ENCODE data around the gene CLCNKB. TPM values are rescaled to one million over a fixed set of nuclear protein-coding genes. Genes with fewer than 3 reads are reported as not detected.

The CLCNKB gene
- total and polyA plus RNA-seq, 2 experiments from 2014 or later: 1.3 to 1.9 TPM

DNA sequence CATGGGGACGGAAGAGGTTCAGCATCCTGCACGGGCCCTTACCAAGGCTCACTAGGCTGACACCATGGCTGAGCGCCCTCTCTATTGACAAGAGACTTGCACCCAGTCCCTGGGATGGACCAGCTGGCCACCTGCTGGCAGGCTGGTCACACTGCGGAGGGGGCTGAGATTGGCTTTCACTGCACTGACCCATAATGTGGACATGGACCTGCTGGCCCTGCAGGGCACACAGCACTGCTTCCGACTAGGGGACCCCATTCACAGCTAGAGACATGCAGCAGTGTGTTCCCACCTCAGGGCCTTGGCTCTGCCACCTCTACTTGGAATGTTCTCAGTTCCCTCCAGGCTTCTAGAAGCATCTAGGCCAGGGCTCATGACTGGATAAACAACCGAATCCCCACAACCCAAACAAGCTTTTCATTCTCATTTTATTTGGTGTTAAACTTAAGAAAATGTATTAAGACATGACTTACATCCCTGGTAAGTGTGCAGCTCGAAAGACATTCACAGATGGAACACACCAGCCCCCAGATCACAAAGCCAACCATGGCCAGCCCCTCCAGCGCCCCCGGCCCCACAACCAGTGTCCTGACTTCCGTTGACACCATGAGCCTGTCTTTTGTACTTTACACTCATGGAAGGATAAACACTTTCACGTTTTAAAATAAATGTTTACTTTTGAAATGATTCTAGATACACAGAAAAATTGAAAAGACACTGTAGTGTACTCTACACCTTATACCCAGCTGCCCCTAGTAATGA, 48.8 kb upstream of the CLCNKB start:
- no peak overlapping the region for H3K4me2 ChIP-seq
- peak; percentile 87 for ATAC-seq

GRCh38 chr1:15997076-15997585, 46.5 kb upstream of the CLCNKB start:
- H3K27me3 ChIP-seq (ENCODE audit: insufficient read depth): no peaks in the 10 kb centered on the region
- H3K27ac ChIP-seq (ENCODE audit: low read depth): no peak overlapping the region
- no peak overlapping the region for H3K27ac Mint-ChIP-seq
- H3K9me3 Mint-ChIP-seq: no peaks in the 10 kb centered on the region
- no peak overlapping the region for H3K4me3 ChIP-seq
- no peaks in the 10 kb centered on the region for H3K4me1 ChIP-seq (ENCODE audit: insufficient read depth)
- peaks cover 8% of the 10 kb centered on the region for H3K27me3 Mint-ChIP-seq (ENCODE audit: insufficient read depth, low read depth, poor library complexity)
- ATAC-seq: no peak
- H3K79me2 ChIP-seq (replicated peaks; ENCODE audit: insufficient read depth): no peaks in the 10 kb centered on the region
- no peaks in the 10 kb centered on the region for H3K36me3 ChIP-seq (ENCODE audit: insufficient read depth)
- no peaks in the 10 kb centered on the region for H3K9me2 ChIP-seq (ENCODE audit: insufficient read depth)
- H3K4me3 Mint-ChIP-seq: no peak overlapping the region
- no peaks in the 10 kb centered on the region for H3F3A ChIP-seq (replicated peaks; ENCODE audit: low read depth)
- no peaks in the 10 kb centered on the region for H3K4me1 Mint-ChIP-seq
- no peaks in the 10 kb centered on the region for H3K36me3 Mint-ChIP-seq (ENCODE audit: low read depth)
- H4K20me1 ChIP-seq (replicated peaks; ENCODE audit: insufficient read depth): no peaks in the 10 kb centered on the region
- no peak overlapping the region for H3K4me2 ChIP-seq
- DNase-seq (ENCODE audit: low spot score): no peak
- H2AFZ ChIP-seq: no peak overlapping the region
- TF ChIP-seq JUNB (IDR thresholded peaks at IDR 0.05; ENCODE audit: unreplicated experiment) (no peak), ZNF331 (CRISPR knock-in tag; IDR thresholded peaks at IDR 0.05; ENCODE audit: low read depth) (no peak), STAT1 (IDR thresholded peaks at IDR 0.05; ENCODE audit: unreplicated experiment) (no peak), CREB1 (CRISPR knock-in tag; IDR thresholded peaks at IDR 0.05; ENCODE audit: low read depth) (no peak), CTCF (conservative IDR thresholded peaks at IDR 0.05; ENCODE audit: low read depth in 2 of 2) (no peak), ZNF462 (CRISPR knock-in tag; IDR thresholded peaks at IDR 0.05) (no peak)

More for the DNA sequence above, 48.8 kb upstream of the CLCNKB start:
- Histone ChIP-seq H3K4me1 (ENCODE audit: insufficient read depth) (no peaks in the 10 kb centered on the region), H2AFZ (no peak overlapping the region), H4K20me1 (replicated peaks; ENCODE audit: insufficient read depth) (no peaks in the 10 kb centered on the region), H3K27ac (ENCODE audit: low read depth) (no peak overlapping the region), H3K27me3 (ENCODE audit: insufficient read depth) (no peaks in the 10 kb centered on the region), H3K4me3 (no peak overlapping the region), H3K79me2 (replicated peaks; ENCODE audit: insufficient read depth) (no peaks in the 10 kb centered on the region), H3F3A (replicated peaks; ENCODE audit: low read depth) (no peaks in the 10 kb centered on the region), H3K36me3 (ENCODE audit: insufficient read depth) (no peaks in the 10 kb centered on the region), H3K9me2 (ENCODE audit: insufficient read depth) (no peaks in the 10 kb centered on the region)
- Mint-ChIP-seq H3K27me3 (ENCODE audit: insufficient read depth, low read depth, poor library complexity) (peaks cover 7% of the 10 kb centered on the region), H3K36me3 (ENCODE audit: low read depth) (no peaks in the 10 kb centered on the region), H3K27ac (no peak overlapping the region), H3K9me3 (no peaks in the 10 kb centered on the region), H3K4me3 (no peak overlapping the region), H3K4me1 (no peaks in the 10 kb centered on the region)
- DNase-seq (ENCODE audit: low spot score): peak; percentile 61
- TF ChIP-seq CTCF (conservative IDR thresholded peaks at IDR 0.05; ENCODE audit: low read depth in 2 of 2) (peak; percentile 49 to 79), ZNF331 (CRISPR knock-in tag; IDR thresholded peaks at IDR 0.05; ENCODE audit: low read depth) (no peak), STAT1 (IDR thresholded peaks at IDR 0.05; ENCODE audit: unreplicated experiment) (no peak), POLR2AphosphoS5 (IDR thresholded peaks at IDR 0.05; ENCODE audit: low read depth) (no peak), CREB1 (CRISPR knock-in tag; IDR thresholded peaks at IDR 0.05; ENCODE audit: low read depth) (no peak)
